ENCODE measurements around the gene TBC1D12.
"Not testable (repeated sequence)": the region's sequence is repeated elsewhere in the genome, so short reads cannot be mapped to it uniquely, and the experiment has no call there.

Gene TBC1D12

DNA sequence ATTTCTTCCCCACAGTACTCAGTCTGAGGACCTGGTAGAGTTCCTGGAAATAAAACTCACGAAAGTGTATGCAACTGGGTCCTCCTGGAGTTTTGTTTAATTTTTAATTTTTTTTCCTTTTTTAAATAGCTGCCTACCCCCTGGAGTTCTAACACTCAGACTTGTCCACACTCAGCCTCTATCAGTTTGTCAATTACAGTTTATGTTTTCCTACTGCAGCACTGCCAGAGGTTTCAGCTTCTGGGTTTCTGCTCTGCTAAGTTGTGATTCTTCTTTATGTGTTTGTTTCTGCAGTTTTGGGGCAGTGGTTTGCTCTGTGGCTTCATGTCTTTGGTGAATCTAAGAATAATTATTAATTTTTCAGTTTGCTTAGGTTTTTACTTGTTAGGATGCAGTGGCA is 59.2 kb downstream of the TBC1D12 start:
- DNase-seq, result no peak

DNA sequence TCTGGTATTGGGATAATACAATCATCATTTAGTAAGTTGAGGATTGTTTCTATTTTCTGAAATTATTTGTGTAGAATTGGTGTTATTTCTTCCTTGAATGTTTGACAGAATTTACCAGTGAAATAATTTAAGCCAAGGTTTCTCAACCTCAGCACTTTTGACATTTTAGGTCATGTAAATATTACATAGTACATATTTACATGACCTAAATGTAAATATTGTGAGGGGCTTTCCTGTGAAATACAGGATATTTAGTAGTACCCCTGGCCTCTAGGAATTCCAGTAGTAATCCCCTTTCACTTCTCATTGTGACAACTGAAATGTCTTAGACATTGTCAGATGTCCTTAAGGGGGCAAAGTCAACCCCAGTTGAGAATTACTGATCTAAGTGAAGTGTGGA is 59.8 kb downstream of the TBC1D12 start:
- no peak for DNase-seq

DNA sequence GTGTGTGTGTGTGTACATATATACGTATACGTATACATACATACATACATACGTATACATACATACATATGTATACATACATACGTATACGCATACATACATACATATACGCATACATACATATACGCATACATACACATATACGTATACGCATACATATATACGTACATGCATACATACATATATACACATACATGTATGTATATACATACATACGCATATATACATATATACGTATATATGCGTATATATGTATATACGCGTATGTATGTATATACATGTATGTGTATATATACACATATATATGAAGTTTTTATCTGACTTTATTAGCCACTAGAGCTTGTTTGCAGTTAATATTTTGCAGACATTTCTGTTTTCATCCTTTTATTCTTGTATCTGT is 63.3 kb downstream of the TBC1D12 start:
- DNase-seq, result no peak

- DNase-seq, result no peak
Observed at GRCh38 chr10:94481410-94481809, 79.1 kb downstream of the TBC1D12 start.

- DNase-seq, result no peak
Observed at GRCh38 chr10:94483970-94484369, 81.6 kb downstream of the TBC1D12 start.

- DNase-seq, result no peak
Observed at GRCh38 chr10:94485094-94485493, 82.8 kb downstream of the TBC1D12 start.

DNA sequence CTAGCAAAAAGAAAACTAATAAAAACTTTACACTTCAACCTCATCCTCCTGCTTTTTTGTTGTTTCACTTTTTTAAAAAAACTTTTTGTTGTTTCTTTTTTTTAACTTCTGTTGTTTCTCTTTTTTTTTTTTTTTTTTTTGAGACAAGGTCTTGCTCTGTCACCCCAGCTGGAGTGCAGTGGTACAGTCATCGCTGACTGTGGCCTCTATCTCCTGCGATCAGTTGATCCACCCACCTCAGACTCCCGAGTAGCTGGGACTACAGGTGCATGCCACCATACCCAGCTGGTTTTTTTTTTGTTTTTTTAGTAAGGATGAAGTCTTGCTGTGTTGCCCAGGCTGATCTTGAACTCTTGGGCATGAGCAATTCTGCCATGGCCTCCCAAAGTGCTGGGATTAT is 85.2 kb downstream of the TBC1D12 start:
- no peak for DNase-seq

DNA sequence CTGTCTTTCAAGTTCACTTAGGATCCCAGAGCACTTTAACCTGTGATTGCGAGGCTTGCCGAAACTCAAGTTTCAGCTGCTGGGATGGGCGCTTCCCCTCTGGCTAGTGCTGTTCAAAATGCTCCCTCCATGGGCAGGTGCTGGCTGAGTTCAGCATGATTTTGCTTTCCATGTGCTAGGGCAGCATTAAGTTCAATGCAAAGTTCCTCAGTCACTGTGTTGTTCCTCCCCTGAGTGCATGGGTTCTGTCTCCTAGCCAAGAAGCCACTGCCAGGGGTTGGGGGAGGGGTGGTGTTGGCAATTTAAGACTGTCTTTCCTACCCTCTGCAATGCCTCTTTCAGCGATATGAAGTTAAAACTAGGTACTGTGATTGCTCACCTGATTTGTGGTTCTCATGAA is 86.8 kb downstream of the TBC1D12 start:
- DNase-seq, result no peak

- DNase-seq, result no peak
Observed at GRCh38 chr10:94489976-94490788, 87.8 kb downstream of the TBC1D12 start.

DNA sequence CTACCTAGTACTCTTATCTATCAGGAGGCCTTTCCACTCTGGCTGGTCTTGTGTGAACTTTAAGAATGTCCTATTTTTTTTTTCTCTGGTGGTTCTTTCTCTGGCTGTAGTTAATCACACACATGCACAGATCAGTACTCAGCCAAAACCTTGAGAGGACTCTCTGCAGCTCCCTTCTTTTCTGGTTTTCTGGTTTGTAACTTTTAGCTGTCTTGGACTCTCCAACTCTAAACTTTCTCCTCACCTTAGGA is 88.4 kb downstream of the TBC1D12 start:
- DNase-seq, result no peak

DNA sequence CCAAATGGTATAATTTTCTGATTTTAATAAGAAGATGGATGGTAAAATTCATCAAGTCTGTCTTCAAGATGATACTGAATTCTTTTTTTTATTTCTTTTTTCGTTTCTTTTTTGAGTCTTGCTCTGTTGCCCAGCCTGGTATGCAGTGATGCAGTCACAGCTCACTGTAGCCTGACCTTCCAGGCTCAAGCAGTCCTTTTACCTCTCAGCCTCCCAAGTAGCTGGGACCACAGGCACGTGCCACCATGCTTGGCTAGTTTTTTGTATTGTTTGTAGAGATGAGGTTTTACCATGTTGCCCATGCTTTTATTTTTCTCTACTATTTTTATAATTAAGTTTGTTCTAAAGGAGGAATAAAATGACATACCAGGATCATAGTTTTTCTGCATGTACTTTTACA is 91.1 kb downstream of the TBC1D12 start:
- DNase-seq, result no peak

DNA sequence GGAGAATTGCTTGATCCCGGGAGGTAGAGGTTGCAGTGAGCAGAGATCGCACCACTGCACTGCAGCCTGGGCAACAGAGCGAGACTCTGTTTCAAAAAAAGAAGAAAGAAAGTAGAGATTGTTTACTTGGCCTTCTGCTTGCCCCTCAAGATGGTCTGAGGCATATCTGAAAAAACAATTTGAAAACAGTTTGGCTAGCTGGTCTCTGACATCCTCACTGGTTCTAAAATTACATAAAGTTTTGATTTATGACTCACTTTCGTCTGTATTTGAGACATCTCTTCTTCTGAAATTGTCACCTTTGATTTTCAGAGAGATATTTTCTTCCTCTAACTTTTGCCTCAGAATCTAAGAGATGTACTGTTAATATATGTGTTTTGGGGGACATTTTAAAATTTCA is 93.7 kb downstream of the TBC1D12 start:
- no peak for DNase-seq

DNA sequence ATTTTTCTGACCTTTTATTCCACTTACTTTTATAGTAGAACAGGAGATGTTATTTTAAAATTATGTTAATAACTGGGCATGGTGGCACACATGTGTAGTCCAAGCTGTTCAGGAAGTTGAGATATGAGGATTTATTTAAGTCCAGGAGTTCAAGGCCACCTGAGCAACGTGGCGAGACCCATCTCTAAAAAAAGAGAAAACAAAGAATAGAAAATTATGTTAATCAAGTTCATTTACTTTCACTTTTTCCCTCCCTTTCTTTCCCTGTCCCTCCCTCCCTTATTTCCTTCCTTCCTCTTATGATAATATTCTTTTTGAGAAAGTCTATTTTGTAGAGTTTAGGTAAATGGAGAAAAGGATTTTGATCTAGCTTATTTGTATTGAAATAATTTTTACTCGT is 94.3 kb downstream of the TBC1D12 start:
- DNase-seq, result no peak

GRCh38 chr10:94500063-94500462 is 97.7 kb downstream of the TBC1D12 start:
- no peak for DNase-seq

DNA sequence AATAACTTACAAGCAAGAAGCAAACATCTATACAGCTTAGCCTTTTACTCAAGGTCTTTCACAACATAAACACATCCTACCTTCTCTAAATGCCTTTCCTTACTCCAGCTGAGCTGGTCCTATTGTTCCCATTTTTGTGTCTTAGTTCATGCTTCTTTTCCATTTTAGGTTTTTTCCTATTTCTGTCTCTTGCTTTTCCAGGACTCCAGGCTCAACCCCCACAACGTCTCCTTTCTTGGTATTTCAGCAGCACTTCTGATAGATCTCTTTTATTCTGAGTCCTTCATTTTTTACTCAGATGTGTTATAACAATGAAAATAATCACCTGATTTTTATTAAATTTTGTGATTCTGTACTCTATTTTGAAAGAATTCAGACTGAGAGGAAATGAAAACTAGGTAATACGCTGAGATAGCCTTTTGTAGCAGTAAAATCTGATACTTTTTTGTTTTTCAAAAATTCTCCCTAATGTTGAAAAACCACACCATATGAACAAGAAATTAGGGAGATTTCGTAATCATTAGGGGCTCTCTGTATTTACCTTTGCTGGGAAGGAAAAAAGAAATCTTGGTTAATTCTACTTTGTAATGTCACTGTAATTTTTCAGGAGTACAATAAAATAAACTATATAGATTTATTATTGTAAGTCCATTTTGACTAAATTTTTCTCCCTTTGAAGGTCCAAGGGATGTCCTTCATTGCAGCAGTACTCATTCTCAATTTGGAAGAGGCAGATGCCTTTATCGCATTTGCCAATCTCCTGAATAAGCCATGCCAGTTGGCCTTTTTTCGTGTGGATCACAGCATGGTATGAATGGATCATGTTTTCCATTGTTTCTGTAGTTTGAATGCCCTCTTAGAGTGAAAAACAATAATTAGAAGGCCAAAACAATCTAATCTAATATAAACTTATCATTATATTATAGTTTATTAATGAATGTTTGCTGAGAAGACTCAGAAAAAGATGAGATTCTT is 119.2 kb downstream of the TBC1D12 start:
- no peak for DNase-seq

GRCh38 chr10:94524146-94524545 is 121.8 kb downstream of the TBC1D12 start:
- no peak for DNase-seq

- DNase-seq, result no peak
Observed at GRCh38 chr10:94524711-94525110, 122.4 kb downstream of the TBC1D12 start.

GRCh38 chr10:94531550-94531949 is 129.2 kb downstream of the TBC1D12 start:
- DNase-seq, result not testable (repeated sequence)

GRCh38 chr10:94533027-94533426 is 130.7 kb downstream of the TBC1D12 start:
- no peak for DNase-seq

GRCh38 chr10:94542282-94542681 is 139.9 kb downstream of the TBC1D12 start:
- not testable (repeated sequence) for DNase-seq

GRCh38 chr10:94545391-94546048 is 143.2 kb downstream of the TBC1D12 start, which contains the start of gene HELLS:
Gene HELLS, plus strand, starts transcription at chr10:94545788. Its CDS starts 134 bp downstream, at chr10:94545922.
- peak; percentile 72 for DNase-seq

GRCh38 chr10:94546049-94546900 is 143.9 kb downstream of the TBC1D12 start:
- DNase-seq, result peak; percentile 5

GRCh38 chr10:94546901-94547185 is 144.5 kb downstream of the TBC1D12 start:
- DNase-seq, result no peak

Data from activated naive CD4-positive, alpha-beta T cell treated with Interleukin-2 at 50 U/mL for 16 hours (primary cell).